Ishikawa (cell line): ENCODE data around the gene FAM20B.

Experiments used
- CEBPB ChIP-seq: IDR thresholded peaks from 2 replicates; pipeline ENCODE4 v1.6.1; 2012
- CREB1 ChIP-seq: IDR thresholded peaks from 2 replicates; pipeline ENCODE4 v1.6.1; 2012; ENCODE audit warnings: low read depth
- EGR1 ChIP-seq: IDR thresholded peaks from 2 replicates; pipeline ENCODE4 v1.6.1; 2012
- EP300 ChIP-seq: IDR thresholded peaks from 2 replicates; pipeline ENCODE4 v1.6.1; 2012; ENCODE audit warnings: borderline replicate concordance
- FOXM1 ChIP-seq: IDR thresholded peaks from 2 replicates; pipeline ENCODE4 v1.6.1; 2012; ENCODE audit warnings: low read depth, borderline replicate concordance
- NFIC ChIP-seq: IDR thresholded peaks from 2 replicates; pipeline ENCODE4 v1.6.1; 2012
- RAD21 ChIP-seq: IDR thresholded peaks from 2 replicates; pipeline ENCODE4 v1.6.1; 2012; ENCODE audit warnings: low read depth
- TAF1 ChIP-seq: IDR thresholded peaks from 2 replicates; pipeline ENCODE4 v1.6.1; 2012; ENCODE audit warnings: low read depth, mild to moderate bottlenecking
- TCF12 ChIP-seq: IDR thresholded peaks from 2 replicates; pipeline ENCODE4 v1.6.1; 2012; ENCODE audit warnings: low read depth
- TEAD4 ChIP-seq: IDR thresholded peaks from 2 replicates; pipeline ENCODE4 v1.6.1; 2012
- USF1 ChIP-seq: IDR thresholded peaks from 2 replicates; pipeline ENCODE4 v1.6.1; 2012
- YY1 ChIP-seq: IDR thresholded peaks from 2 replicates; pipeline ENCODE4 v1.6.1; 2012; ENCODE audit warnings: low read depth
- ZBTB7A ChIP-seq: IDR thresholded peaks from 2 replicates; pipeline ENCODE4 v1.6.1; 2012; ENCODE audit warnings: low read depth
- TF ChIP-seq, protein P1 (sequence below): IDR thresholded peaks from 2 replicates; pipeline ENCODE4 v1.6.1; 2012
- TF ChIP-seq, protein P2 (sequence below): IDR thresholded peaks from 2 replicates; pipeline ENCODE4 v1.6.1; 2012; ENCODE audit warnings: low read depth, mild to moderate bottlenecking

The FAM20B gene

GRCh38 chr1:179082999-179083335 is 57.3 kb downstream of the FAM20B start:
- TF ChIP-seq EGR1 (no peak), EP300 (no peak), CREB1 (no peak), CEBPB (no peak), NFIC (no peak), TCF12 (no peak), FOXM1 (no peak), YY1 (no peak), ZBTB7A (no peak), TEAD4 (no peak), USF1 (no peak)
- TF ChIP-seq, protein P1, sequence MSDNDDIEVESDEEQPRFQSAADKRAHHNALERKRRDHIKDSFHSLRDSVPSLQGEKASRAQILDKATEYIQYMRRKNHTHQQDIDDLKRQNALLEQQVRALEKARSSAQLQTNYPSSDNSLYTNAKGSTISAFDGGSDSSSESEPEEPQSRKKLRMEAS: no peak

- TF ChIP-seq, protein P1: no peak
- TF ChIP-seq RAD21: no peak
- no peak for TF ChIP-seq EP300
- TF ChIP-seq CEBPB: no peak
- no peak for TF ChIP-seq USF1
- no peak for TF ChIP-seq TEAD4
- no peak for TF ChIP-seq ZBTB7A
Observed at GRCh38 chr1:179083533-179083932, 57.8 kb downstream of the FAM20B start.

DNA sequence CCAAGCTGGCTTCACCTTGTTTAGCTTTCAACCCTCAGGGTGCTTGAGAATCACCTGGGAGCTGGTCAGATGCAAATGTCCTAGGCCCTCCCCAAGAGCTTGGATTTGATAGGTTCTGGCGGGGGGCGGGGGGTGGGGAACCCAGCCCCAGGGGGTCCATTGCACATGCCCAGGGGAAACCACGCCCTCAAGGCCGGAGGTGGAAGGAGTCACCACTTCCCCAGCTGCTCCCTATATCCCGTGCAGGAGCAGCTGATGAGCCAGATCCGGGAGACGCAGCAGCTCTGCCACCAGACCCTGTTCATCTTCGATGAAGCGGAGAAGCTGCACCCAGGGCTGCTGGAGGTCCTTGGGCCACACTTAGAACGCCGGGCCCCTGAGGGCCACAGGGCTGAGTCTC is 62.0 kb downstream of the FAM20B start:
- TF ChIP-seq NFIC (no peak), TAF1 (no peak), RAD21 (no peak), EP300 (no peak), TEAD4 (no peak), TCF12 (no peak), CREB1 (no peak), FOXM1 (no peak), USF1 (no peak), EGR1 (no peak), ZBTB7A (no peak), YY1 (no peak), CEBPB (no peak)
- TF ChIP-seq, protein P2, sequence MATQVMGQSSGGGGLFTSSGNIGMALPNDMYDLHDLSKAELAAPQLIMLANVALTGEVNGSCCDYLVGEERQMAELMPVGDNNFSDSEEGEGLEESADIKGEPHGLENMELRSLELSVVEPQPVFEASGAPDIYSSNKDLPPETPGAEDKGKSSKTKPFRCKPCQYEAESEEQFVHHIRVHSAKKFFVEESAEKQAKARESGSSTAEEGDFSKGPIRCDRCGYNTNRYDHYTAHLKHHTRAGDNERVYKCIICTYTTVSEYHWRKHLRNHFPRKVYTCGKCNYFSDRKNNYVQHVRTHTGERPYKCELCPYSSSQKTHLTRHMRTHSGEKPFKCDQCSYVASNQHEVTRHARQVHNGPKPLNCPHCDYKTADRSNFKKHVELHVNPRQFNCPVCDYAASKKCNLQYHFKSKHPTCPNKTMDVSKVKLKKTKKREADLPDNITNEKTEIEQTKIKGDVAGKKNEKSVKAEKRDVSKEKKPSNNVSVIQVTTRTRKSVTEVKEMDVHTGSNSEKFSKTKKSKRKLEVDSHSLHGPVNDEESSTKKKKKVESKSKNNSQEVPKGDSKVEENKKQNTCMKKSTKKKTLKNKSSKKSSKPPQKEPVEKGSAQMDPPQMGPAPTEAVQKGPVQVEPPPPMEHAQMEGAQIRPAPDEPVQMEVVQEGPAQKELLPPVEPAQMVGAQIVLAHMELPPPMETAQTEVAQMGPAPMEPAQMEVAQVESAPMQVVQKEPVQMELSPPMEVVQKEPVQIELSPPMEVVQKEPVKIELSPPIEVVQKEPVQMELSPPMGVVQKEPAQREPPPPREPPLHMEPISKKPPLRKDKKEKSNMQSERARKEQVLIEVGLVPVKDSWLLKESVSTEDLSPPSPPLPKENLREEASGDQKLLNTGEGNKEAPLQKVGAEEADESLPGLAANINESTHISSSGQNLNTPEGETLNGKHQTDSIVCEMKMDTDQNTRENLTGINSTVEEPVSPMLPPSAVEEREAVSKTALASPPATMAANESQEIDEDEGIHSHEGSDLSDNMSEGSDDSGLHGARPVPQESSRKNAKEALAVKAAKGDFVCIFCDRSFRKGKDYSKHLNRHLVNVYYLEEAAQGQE: no peak
- TF ChIP-seq, protein P1: no peak

DNA sequence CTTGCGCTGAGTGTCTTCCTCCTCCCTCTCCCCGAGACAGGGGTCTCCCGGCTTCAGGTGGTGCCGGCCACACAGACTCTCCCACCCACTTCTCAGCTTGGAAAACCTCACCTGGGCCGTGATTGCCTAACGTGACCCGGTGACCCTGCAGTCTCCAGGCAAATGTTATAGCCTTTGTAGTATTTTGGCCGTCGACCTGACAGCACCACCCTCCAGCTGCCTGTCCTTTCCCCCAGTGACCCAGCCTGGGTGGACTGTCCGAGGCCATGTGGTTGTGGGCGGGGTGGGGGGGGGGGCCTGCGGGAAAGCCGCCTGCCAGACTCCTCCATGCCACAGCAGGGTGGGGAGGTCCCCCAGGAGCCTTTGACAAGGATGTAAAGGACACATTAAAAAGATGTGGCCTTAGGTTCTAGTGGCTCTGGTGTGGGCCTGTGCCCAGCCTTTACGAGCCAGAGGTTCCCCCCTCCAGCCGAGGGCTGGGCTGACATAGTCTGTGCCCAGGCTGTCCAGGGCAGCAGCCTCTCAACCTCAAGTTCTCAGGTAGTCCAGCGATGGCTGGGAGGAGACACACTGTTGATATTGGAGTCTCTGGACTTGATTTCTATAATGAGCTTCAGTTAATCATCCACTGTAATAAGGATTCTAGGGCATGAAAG is 64.3 kb downstream of the FAM20B start:
- no peak for TF ChIP-seq EP300
- TF ChIP-seq, protein P1: no peak
- TF ChIP-seq FOXM1: no peak
- no peak for TF ChIP-seq CEBPB
- no peak for TF ChIP-seq CREB1
- TF ChIP-seq NFIC: no peak
- TF ChIP-seq TCF12: no peak
- no peak for TF ChIP-seq ZBTB7A
- TF ChIP-seq USF1: no peak
- TF ChIP-seq EGR1: no peak
- TF ChIP-seq, protein P2: no peak
- TF ChIP-seq YY1: no peak
- TF ChIP-seq TEAD4: no peak

DNA sequence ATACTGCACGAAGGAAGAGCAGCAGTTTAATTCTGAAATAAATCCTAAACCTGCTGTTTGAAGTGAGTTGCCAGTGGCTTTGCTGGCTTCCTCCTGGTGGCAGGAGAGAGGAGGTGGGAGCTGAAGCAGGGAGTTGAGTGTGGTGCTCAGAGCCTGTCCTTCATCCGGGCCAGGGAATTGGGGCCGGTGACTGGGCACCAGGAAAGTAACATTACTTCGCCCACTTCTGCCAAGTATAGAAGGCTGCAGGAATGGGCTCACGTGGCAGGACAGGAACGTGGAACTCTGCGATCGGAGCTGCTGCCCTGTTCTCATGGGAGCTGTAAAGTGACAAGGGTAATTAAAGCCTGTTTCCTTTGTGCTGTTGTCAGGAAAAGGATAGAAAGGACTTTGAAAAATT is 64.8 kb downstream of the FAM20B start:
- TF ChIP-seq EP300 (no peak), NFIC (no peak), TCF12 (no peak), USF1 (no peak), ZBTB7A (no peak), YY1 (no peak), TAF1 (no peak), FOXM1 (no peak), CEBPB (no peak), TEAD4 (no peak), EGR1 (no peak), CREB1 (no peak), RAD21 (no peak)
- TF ChIP-seq, protein P2: no peak
- TF ChIP-seq, protein P1: no peak
